Cardiac septum (tissue), 1 donor: ENCODE data around the gene SCN4B. TPM values are rescaled to one million over a fixed set of nuclear protein-coding genes. Genes with fewer than 3 reads are reported as not detected.

Experiments used
- DNase-seq: peaks from one replicate; pipeline ENCODE4 v3.0.0-alpha.2; 2020; ENCODE audit warnings: low spot score
- intact Hi-C: fragments of 100-400 bp; cut with DNase I; formaldehyde crosslinking; loops from one replicate; pipeline ENCODE4 v1.14.0; 2022
- total RNA-seq: library from RNA; stranded (reverse); fragmentation: NEBNext Ultra II Directional; extraction: Animal tissue kit (Norgen Biotek cat#: 25700); gene quantifications from one replicate; pipeline ENCODE4 v1.2.1, GENCODE V29; 2021
- donor health status: DM: no; HTN: no; CAD: no.

The SCN4B gene
- total RNA-seq, 1 donor from 2014 or later = 17.0 TPM

DNA sequence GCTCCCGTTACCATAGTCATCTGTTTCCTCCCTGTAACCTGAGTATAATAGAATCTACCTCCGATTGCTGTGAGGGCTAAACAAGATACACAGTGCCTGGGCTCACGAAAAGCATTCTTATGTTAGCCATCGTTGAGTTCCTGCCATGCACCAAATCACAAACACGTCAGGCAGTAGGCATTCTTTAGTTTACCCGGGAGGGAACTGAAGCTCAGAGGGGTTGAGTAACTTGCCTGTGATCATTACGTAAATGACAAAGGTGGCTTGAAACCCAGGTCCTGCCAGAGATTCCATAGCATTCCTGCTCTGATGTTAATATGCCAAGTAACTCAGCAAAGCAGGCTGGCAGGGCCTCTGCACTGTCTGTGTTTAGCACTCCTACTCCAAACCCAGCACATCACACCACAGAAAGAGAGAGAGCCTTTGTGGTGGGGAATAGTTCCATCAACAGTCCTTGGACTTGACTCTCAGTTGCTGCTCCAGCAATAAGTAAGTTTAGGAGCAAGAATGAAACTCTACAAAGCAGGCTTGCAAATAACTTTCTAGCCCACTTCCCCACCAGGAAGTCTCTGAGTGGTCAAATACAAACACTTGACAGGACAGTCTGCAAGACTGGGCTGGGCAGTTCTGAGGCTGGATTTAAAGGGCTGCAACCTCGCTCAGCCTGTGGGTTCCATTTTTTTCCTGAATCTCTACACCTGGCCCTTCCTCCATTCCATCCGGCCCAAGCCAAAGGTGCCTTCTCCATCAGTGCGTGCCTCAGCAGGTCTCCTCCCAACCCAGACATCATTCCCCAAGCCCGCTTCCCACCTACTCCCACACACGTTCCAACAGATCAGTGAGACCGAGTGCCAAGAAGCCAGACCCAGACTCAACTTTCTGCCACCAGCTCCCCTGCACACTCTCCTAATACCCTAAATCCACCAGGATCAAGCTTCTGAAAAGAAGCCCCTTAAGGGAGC is 22.7 kb upstream of the SCN4B start:
- intact Hi-C loops = loop anchor here (1.0 kb wide), 1 partner anchor 20 kb away; no protein-coding TSS in a partner anchor
- DNase-seq = no peak

DNA sequence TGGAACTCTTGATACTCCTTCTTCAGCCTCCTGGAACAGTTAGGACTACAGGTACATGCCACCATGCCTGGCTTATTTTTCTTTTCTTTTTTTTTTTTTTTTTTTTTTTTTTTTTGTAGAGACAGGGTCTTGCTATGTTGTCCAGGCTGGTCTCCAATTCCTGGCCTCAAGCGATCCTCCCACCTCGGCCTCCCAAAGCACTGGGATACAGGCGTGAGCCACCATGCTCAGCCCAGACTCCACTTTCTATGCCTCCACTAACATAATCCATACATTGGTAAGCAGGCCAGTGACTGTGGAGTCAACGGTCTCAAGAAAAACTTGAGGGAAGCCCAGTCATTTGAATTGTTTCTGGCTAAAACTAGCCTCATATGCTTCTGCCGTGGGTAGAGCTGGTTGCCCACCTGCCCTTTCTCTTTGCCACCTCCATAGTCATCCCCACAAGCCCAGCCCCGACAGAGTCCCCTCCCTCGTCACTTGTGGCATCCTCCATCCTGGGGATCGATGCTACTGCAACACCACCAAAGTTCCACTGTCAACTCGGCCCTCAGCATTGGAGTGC is 21.5 kb upstream of the SCN4B start:
- intact Hi-C loops = no loop called here
- DNase-seq = no peak

DNA sequence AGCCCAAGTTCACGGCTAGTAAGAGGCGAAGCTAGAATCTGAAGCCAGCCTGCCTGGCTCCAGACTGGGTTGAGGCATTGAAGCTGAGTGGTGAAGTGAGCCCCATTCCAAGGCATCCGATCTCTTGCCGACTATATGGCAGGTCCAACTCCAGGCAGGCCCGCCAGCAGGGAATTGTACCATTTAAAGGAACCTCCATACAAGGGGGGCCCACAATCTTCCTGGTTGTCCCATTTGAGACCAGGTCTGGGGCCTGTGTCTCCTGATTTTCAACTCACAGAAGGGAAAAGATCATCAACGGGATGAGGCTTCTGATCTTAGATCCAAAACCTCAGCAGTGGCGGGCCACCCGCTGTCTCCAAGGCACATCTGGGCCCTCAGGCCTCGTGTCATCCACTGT is 19.7 kb upstream of the SCN4B start:
- no peak for DNase-seq
- intact Hi-C loops = no loop called here

DNA sequence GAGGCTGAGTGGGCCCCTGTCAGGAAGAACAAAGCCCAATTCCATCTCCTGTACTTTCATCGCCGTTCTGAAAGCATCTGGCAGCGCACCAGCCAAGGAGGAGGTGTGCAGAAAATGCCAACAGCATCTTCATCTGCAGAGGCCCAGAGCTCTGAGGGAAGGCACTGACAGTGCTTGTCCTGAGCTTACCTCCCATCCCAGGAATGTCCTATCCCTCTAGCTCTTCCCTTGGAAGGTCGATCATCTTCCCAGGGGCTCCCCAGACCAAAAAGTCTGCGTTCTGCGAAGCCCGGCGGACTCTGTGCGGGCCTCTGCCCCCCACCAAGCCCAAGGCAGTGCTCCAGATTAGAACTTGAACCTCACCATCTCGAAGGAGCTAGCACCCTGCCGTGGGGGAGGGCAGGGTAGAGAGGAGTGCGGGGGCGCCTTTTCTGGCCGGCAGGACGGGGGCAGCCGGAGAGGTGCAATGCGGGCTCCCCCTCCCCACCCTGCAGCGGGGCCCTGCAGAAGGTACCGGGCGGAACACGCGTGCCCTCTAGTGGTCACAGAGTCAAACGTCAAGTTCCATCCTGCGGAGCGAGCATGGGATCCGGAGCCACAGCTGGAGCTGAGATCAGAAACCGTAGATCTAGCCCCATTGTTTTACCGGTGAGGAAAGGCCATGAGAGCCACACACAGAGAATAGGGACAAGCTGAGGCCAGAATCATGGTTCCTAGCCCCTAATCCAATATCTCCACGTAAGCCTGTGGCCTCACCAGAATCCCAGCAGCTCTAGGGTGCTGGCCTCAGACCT is 18.8 kb upstream of the SCN4B start:
- intact Hi-C loops = loop anchor here (1.0 kb wide), 1 partner anchor 26 kb away; no protein-coding TSS in a partner anchor

DNA sequence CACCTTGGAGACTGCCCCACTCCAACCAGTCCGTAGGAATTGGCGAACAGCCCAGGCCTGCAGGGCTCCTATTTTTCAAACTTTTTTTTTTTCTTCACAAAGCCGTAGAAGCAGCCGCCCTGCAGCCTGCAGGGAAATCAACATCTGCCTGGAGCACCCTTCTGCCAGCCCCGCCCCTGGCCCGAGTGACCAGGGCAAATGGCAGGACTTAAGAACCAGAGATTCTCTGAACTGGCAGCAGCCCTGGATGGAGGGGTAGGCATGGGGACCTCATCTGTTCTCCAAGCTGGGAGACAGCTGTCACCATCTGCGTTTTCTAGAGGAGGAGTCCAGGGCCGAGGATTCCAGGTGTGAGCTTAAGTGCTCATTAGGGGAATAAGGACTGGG is 18.3 kb upstream of the SCN4B start:
- intact Hi-C loops = loop anchor here (1.0 kb wide), 1 partner anchor 26 kb away; no protein-coding TSS in a partner anchor
- DNase-seq = no peak

More for the DNA sequence above, 18.8 kb upstream of the SCN4B start:
- peak; percentile 91 for DNase-seq

DNA sequence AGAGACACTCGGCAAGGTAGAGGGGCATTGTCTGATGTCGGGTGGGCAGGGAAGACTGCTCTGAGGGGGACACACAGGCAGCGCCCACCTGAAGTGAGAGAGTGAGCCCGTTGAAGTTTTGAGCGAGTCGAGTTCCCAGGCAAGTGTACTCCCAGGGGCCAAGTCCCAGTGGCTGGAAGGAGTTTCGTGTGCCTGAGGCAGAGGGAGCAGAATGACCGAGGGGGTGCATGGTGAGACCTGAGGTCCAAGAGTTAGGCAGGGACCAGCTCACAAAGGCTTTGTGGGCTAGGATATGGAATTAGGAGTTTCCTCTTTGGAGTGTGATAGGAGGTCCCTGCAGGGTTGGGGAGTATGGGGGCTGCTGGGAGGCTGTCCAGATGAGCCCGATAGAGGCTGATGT is 17.6 kb upstream of the SCN4B start:
- intact Hi-C loops = no loop called here
- DNase-seq = no peak

DNA sequence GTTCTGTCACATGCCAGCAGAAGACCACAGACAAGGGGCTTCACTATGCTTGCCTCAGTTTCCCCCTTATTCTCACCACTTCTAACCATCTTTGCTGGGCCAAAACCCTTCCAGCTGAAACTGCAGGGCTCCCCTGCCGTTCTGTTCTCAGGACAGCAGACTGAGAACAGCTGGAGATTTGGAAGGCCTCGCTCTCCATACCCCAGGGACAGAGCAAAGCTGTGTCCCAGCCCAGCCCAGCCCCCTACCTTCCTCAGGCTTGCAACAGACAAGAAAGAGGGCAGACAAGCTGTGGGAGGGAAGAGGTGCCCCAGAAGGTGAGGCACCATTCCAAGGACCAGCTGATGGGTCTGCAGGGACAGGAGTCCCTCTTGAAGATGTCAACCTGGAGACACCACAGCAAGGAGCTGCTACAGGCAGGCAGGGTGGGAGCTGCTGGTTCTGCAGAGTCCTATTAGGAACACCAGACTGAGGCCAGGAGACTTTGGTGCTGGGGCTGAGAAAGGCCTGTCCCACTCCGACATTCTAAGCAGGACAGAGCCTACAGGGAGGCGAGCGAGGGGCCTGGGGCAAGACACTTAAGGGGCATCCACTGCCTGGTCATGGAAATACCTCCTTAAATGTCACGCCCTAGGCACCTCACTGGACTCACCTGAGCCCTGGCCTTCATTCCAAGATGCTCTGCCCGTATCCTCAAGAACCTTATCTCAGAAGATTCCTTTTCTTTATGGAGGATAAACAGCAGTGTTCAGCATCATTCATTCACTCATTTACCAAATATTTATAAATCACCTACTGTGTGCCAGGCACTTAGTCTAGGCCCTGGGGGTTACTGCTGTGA is 16.9 kb upstream of the SCN4B start:
- DNase-seq = no peak
- intact Hi-C loops = no loop called here

DNA sequence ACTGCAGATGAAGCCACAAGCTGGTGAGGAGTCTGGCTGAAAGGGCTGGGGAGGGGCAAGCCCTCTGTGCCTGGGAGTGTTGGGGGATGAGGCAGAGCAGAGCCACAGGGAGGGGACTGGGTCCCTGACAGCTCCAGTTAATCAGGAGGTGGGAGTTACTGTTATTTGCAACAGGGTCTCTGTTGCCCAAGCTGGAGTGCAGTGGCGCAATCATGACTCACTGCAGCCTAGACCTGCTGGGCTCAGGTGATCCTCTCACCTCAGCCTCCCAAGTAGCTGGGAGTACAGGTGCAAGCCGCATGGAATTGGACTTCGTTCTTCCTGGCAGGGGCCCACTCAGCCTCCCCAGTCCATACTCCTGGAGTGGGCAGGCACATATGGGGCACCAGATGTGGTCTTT is 16.1 kb upstream of the SCN4B start:
- intact Hi-C loops = no loop called here
- DNase-seq = no peak

DNA sequence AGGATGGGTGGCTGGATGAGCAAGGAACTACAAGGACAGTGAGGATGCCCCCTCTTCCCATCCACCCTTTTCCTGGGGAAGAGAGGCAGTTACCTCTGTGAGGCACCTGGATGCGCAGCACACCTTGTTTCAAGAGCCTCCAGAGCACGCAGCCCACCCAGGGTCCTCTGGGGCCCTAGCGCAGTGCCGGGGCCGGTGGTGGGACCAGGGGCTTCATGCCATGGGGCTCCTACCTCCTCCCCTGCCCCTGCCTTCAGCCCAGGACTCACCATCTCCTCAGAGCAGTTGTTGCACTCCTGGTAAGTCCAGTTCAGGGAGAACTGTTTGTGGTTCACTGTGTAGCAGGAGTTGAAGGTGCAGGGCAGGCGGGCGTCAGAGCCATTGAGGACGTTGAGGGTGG is 15.7 kb upstream of the SCN4B start:
- no peak for DNase-seq
- intact Hi-C loops = no loop called here

DNA sequence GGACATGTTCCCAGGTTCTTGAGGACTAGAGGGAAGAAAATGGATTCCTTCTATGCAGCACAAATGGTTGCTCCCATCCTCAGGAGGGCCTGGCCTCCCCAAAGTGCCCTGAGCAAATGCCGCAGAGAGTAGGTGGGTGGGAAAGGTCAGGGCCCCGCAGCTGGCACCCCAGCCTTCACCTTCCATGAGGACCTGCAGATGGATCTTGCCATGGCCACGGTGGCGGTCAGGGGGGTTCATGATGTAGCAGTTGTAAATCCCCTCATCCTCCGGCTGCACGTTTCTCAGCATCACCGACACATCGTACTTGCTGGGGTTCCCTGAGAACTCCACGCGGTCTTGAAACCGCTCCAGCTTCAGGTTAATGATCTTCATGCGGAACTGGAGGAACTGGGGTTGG is 15.3 kb upstream of the SCN4B start:
- DNase-seq = no peak
- intact Hi-C loops = no loop called here

DNA sequence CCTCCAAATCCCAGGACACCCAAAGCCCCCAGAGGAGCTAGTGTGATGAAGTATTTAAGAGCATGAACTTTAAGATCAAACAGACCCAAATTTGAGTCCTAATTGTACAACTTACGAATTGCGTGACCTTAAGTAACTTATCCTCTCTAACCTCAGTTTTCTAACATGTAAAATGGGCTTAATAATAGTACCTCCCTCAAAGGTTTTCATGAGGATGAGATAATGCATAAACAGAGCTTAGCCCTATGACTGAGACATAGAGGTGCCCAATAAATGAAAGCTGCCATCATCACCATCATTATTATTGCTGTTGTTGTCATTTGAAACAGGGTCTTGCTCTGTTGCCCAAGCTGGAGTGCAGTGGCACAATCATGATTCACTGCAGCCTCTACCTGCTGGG is 14.6 kb upstream of the SCN4B start:
- DNase-seq = no peak
- intact Hi-C loops = no loop called here

DNA sequence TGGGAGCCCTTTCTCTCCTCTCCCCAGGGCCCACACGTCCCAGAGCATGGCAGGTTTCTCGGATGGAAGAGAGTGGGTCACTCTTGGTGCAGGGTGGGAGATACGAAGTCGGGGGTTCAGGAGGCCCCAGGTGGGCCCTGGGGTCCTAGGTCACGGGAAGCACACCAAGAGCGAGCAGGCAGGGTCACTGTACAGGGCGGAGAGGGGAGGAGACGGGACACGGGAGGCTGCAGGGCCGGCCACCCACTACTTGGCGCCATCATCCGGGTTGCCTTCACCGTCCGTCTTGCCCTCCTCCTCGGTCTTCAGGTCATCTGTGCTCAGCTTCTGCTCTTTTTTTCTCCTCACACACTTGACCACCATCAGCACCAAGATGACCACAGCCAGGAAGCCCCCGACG is 14.0 kb upstream of the SCN4B start:
- DNase-seq = no peak
- intact Hi-C loops = no loop called here

DNA sequence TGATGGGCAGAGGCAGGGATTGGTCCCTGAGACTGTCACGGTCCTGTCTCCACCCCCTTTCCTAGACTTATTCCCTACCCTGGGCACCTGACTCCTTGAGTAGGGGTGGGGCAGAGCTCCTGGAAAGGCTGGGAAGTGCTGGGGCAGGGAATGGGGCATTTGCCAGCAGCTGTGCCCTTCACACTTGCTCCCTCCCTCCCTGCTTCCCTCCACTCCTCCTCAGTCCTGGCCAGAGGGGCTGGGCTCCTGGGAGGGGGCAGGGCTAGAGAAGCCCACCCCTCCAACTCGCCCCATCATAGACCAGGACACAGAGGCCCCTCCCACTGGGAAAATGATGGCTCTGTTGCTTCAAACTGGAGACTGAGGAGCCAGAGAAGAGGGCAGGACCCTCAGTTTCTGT is 12.3 kb upstream of the SCN4B start:
- DNase-seq = no peak
- intact Hi-C loops = no loop called here

DNA sequence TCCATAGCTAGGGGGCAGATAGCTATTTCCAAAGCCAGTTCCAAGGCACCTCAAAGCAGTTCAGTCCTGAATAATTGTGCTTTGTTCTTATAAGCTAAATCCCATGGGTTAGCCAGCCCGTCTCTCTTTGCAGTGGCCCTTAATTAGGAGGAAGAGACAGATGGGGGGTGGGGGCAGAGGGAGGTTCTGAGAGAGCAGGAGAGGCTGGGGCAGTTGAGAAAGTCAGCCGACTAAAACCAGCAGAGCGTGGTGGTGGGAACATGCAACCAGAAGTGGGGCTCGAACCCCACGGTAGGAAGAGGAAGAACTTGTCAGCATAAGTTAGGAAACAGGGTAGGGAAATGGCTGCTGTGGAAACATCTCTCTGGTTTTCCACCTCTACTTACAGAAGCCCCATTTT is 10.9 kb upstream of the SCN4B start:
- intact Hi-C loops = no loop called here
- no peak for DNase-seq

DNA sequence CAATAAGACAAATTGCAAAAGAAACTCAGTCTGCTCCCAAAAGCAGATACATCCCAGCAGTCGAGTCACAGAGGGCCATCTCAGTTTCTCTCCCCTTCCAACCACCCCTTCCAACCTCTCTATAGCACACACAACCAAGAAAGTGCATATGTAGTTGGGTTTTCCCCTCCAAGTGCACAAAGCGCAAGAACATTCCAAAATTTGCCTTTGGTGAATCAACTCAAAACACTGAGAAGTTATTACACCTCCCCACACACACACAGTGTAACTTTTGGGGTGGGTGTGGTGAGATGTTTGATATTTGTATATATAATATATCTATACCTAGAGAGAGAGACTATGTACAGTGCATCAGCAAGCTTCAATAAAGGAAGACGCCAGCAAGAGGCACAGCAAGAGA is 10.2 kb upstream of the SCN4B start:
- intact Hi-C loops = no loop called here
- DNase-seq = no peak

DNA sequence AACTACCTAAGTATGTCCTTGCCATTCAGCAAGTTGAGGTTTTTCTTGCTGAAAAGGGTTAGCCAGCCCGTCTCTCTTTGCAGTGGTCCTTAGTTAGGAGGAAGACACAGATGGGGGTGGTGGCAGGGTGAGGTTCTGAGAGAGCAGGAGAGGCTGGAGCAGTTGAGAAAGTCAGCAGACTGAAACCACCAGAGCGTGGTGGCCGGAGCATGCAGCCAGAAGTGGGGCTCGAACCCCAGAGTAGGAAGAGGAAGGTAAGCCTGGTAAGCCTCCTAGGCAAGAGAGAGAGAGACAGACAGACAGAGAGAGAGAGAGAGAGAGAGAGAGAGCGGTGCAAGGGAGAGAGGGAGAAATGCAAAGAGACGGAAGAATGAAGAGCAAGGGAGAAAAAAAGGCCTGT is 9.2 kb upstream of the SCN4B start:
- DNase-seq = no peak

DNA sequence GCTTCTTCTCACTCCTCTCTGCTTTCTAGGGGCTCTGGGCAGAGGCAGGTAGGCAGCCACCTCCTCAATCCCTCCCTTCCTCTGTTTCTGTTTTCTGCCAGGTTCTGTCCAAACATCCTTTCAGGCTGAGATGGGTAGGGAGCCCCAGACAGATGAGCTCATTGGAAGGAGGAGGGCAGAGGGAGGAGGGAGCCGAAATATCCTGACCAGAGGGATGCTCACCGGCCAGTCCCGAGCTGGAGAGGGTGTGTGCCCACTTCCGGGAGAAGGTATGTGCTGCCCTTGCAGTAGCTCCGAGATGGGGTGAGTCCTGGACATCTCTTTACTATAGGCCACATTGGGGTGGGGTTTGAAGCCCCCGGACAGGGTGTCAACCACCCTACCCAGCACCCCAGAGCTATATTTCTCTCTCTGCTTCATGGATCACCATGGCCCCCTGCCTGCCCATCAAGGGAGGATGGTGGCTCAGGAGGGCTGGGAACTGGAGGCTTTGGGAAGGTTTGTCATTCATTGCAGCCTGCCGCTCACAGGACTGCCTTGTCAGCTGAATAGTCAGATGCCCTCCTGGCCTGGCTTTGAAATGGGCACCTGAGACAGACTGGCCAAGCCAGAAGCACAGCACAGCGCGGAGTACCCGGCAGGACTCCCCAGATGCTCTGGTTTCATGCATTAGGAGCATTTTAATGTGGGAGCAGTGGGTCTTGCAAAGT is 4.7 kb upstream of the SCN4B start:
- DNase-seq = no peak
- intact Hi-C loops = no loop called here

More for the DNA sequence above, 9.2 kb upstream of the SCN4B start:
- intact Hi-C loops = no loop called here

DNA sequence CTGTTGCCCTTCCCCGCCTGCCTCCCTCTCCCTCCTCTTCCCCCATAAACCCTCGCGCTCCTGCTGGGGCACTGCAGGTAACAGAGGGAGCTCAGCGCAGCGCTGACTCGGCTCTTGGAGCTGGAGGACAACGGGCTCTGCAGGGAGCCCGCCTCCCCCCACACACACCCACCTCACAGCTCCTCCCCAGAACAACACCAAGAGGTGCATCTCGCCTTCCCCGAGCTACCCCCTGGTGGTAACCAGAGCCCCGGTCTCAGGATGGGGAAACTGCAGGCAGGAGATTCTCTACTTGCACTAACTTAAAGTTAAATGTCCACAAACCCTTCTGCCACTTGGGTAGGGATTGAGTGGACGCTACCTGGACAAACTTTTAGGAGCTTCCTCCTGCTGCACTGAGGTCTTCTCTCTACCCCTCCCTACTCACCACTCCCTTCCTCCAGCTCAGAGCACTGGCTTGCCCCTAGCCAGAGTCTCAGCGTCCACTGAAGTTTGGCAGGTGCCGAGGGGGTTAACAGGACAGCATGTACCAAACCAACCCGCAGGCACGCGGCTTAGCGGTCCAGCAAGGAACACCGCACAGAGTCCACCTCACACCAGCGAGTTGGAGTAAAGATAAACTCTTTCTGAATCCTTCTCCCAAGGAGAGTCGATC is 4.0 kb upstream of the SCN4B start:
- intact Hi-C loops = no loop called here
- no peak for DNase-seq
